Suppressor macrophage treated with lipopolysaccharide for 1 hour (primary cell): Measurements from ENCODE around the gene IGFBPL1.
A peak's percentile ranks its signal among the peaks of the same experiment; 100 is the strongest.

ENCODE experiments used
- DNase-seq, 3 donors: peaks; one replicate each; pipeline ENCODE4 v3.0.0-alpha.2; 2020 to 2022

Gene IGFBPL1

DNA sequence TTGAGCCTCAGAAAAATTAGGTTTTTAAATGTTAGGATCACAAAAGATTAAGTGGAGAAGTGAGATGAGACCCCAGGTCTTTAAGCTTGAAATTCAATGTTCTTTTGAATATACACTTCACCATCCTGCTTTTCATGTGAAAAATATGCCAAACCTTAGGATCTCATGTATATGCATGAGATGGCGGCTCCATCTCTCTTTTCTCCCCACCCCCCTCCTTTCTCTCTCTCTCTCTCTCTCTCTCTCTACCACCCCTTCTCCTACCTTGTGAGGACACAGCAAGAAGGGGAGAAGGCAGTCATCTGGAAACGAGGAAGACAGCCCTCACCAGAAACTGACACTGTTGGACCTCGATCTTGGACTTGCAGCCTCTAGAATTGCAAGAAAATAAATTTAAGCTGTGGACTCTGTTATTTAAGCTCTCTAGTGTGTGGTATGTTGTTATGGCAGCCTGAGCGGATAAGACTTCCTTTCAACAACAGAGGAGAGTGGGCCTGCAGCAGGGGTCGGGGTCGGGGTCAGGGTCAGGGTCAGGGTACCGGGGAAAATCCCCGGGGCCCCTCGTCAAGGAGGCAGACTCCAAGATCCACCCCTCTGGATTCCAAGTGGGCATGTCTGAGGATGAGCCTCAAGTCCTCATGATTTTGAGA lies 48.1 kb downstream of the IGFBPL1 start:
- no peak for DNase-seq

GRCh38 chr9:38375572-38375963 lies 48.7 kb downstream of the IGFBPL1 start:
- DNase-seq: no peak

GRCh38 chr9:38374847-38375571 lies 49.2 kb downstream of the IGFBPL1 start:
- no peak for DNase-seq

- DNase-seq: no peak
These were observed 50.6 kb downstream of the IGFBPL1 start for GRCh38 chr9:38373679-38374078.

GRCh38 chr9:38372762-38373619 lies 51.3 kb downstream of the IGFBPL1 start:
- DNase-seq: no peak

DNA sequence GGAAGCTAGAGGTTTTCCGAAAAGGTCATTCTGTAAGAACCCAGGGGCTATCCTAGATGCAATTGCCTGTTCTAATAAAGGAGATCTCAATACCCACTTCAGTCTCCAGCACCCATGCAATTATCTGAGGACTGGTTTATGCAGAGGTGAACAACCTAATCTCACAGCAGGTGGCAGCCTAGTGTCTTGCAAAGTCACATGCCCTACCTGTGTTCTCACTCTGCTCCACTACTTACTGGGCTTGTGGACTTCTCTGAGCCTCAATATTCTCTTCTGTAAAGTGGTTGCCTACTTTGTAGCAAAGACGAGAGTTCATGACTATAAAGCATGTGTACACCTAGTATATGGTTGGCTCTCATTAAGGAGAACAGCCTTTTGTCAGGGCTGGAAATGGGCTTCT lies 52.8 kb downstream of the IGFBPL1 start:
- DNase-seq: no peak

- no peak for DNase-seq
These were observed 54.1 kb downstream of the IGFBPL1 start for GRCh38 chr9:38370176-38370575.

DNA sequence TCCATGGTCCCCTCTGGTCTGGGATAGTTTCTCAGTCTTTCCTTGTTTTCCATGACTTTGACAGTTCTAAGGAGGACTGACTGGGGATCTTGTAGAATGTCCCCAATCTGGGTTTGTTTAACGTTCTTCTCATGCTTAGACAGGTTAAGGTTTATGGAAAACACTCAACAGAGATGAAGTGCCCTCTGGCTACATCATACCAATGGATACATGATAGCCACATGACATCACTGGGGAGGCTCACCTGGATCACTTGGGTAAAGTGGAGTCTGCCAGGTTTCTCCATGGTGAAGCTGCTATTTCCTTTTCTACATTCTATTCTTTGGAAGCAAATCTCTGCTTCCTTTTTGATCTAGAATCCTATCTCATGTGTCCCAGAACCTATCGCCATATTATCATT lies 55.5 kb downstream of the IGFBPL1 start:
- DNase-seq: no peak

DNA sequence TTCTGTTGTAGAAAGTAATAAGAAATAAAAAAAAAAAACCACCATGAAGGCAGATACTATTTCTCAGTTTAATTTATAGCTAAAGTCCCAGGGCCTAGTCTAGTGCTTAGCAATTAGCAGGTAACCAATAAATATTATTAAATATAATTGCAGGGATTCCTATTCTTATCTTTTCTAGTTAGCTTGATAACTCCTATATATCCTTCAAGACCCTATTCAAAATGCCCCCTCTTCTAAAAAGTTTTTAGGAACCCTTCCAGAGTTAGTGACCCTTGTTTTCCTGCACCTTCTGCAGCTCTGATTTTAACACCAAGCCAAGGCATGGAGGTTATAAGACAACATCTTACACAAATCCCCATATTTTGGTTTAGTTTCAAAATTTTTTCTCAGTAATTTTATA lies 56.4 kb downstream of the IGFBPL1 start:
- no peak for DNase-seq

GRCh38 chr9:38363589-38363925 lies 60.7 kb downstream of the IGFBPL1 start:
- no peak for DNase-seq

DNA sequence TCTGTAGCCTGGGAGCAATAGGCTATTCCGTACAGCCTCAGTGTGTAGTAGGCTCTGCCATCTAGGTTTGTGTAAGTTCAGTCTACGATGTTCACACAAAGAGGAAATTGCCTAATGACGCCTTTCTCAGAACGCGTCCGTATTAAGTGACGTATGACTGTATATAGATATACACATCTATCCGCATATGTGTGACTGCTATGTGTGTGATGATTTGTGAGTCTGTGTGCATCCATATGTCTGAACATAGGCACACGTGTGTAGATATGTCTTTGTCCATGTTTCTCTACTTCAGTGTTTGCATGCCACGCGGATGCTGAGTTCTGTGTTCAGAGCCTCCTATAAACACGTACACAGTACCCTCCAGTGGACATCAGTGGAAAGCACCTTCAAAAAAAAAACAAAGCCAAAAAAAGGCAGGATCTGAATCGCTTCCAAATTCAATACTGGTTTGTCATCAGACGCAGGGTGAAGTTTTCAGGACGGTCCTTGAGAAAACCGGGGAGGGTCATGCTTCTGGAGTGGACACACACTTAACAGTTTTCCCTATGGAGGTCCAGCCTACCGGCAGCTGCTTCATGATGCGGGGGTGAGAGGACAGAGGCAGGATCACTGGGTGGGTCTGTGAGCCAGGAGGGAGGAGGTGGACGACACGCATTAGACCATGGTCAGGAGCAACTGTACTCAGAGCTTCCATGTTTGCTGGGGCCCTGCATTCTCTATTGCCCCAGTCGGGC lies 61.2 kb downstream of the IGFBPL1 start:
- DNase-seq: peak; percentile 63 to 76 (median 75)

- DNase-seq: no peak
These were observed 62.8 kb downstream of the IGFBPL1 start for GRCh38 chr9:38361473-38361850.

GRCh38 chr9:38360839-38361472 lies 63.3 kb downstream of the IGFBPL1 start:
- DNase-seq: no peak

DNA sequence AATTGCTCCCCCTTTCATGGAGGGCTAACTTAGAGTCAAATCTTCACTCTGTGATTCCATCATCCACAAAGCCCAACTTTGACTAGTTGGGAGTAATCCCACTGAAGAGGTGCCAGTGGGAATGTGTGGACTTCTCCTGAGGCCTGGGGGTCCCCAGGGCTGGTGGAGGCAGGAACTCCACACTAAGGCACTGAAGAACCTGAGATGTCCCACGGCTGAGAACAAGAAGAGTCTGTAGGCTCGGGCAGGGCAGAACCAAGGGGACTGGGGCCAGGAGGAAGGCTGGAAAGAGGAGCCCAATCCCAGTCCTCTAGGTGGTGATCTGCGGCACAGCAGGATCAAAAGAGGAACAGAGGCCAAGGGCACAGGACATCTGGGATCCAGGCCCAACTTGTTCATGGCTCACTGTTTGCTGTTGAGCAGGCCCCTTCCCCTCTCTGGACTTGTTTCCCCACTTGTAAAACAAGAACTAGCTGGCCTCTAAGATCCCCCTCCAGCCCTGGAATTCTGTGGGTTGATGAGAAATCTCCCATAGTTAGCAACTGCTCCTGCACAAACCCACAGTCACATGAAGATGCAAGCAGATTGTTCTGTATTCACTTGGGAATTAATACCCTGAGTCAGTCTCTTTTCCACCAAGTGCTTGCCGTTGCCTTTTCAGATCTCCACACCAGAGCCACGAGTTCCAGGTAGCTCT lies 64.4 kb downstream of the IGFBPL1 start:
- DNase-seq: no peak

DNA sequence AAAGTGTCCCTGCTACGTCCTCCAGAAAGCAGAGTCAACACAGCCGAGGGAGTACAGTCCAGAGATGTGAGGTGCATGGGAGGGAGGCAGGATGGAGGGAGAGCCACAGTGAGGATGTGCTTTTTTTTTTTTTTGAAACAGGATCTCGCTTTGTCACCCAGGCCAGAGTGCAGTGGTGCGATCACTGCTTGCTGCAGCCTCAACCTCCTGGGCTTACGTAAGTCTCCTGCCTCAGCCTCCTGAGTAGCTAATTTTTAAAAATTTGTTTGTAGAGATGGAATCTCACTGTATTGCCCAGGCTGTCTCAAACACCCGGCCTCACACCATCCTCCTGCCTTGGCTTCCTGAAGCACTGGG lies 65.0 kb downstream of the IGFBPL1 start:
- DNase-seq: no peak

DNA sequence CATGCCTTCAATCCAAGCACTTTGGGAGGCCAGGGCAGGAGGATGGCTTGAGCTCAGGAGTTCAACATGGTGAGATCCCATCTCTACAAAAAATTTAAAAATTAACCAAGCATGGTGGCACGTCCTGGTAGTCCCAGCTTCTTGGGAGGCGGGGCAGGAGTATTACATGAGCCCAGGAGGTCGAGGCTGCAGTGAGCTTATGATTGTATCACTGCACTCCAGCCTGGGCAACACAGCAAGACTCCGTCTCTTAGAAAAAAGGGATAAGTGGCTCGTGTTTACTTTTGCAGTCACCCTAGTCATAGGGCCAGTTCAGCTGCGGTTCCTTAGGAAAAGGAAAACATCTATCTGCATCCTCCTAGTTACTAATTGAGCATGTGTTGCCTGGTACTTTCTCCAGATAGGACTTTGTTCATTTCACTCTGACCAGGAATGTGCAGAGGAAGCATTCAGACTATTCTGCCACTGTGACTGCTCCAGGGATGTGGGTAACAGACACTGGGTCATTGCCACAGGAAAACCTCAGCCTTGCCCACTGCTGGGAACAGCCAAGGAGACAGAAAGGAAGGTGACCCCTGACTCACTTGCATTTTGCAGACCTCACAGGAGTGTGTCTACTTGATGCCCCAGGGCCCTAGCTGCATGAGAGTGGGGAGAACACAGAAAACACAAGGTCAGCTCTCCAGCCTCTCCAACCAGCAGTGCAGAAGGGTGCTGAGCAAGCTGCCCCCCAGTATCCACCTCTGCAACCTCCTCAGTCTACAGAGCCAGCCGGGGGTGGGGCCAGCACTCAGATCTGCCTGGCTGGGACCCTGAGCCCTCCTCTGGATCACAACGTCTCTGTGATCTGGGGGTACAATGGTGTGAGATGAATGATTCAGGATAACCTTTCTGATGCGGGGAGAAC lies 65.6 kb downstream of the IGFBPL1 start:
- DNase-seq: no peak

- no peak for DNase-seq
These were observed 66.7 kb downstream of the IGFBPL1 start for GRCh38 chr9:38357350-38358114.

- no peak for DNase-seq
These were observed 67.4 kb downstream of the IGFBPL1 start for GRCh38 chr9:38356851-38357250.
